ENCODE data around the gene L3MBTL2.

The L3MBTL2 gene

GRCh38 chr22:41242396-41243117 lies 37.4 kb downstream of the L3MBTL2 start:
- peaks cover 11% of the 10 kb centered on the region; the same call in 1 of the 2 replicates for H3K36me3 ChIP-seq (ENCODE audit: insufficient read depth, low read length)
- no peak for DNase-seq (ENCODE audit: low read depth, low spot score)
- H3K4me3 ChIP-seq, result no peak overlapping the region
- no peak for TF ChIP-seq EZH2 (IDR thresholded peaks at IDR 0.05)
- no peak for TF ChIP-seq POLR2AphosphoS5 (IDR thresholded peaks at IDR 0.05; ENCODE audit: borderline replicate concordance, low read depth, low read length)
- TF ChIP-seq FOXP2 (optimal IDR thresholded peaks at IDR 0.05; ENCODE audit: control extremely low read depth, extremely low read length, insufficient read depth), result no peak
- H3K9ac ChIP-seq (ENCODE audit: insufficient read length), result no peak overlapping the region
- H3K9me3 ChIP-seq (ENCODE audit: low read depth, low read length), result no peaks in the 10 kb centered on the region
- no peak overlapping the region for H3K27ac ChIP-seq

GRCh38 chr22:41243361-41243760 lies 38.2 kb downstream of the L3MBTL2 start:
- H3K27ac ChIP-seq, result no peak overlapping the region
- no peaks in the 10 kb centered on the region for H3K9me3 ChIP-seq (ENCODE audit: low read depth, low read length)
- TF ChIP-seq FOXP2 (optimal IDR thresholded peaks at IDR 0.05; ENCODE audit: control extremely low read depth, extremely low read length, insufficient read depth) (no peak), POLR2AphosphoS5 (IDR thresholded peaks at IDR 0.05; ENCODE audit: borderline replicate concordance, low read depth, low read length) (no peak), EZH2 (IDR thresholded peaks at IDR 0.05) (no peak)
- peaks cover 19% of the 10 kb centered on the region; the same call in 1 of the 2 replicates for H3K36me3 ChIP-seq (ENCODE audit: insufficient read depth, low read length)
- DNase-seq (ENCODE audit: low read depth, low spot score), result no peak
- H3K4me3 ChIP-seq, result no peak overlapping the region
- no peak overlapping the region for H3K9ac ChIP-seq (ENCODE audit: insufficient read length)

- H3K36me3 ChIP-seq (ENCODE audit: insufficient read depth, low read length), result peaks cover 45% of the 10 kb centered on the region
- no peak for DNase-seq (ENCODE audit: low read depth, low spot score)
- no peak overlapping the region for H3K27ac ChIP-seq
- no peaks in the 10 kb centered on the region for H3K9me3 ChIP-seq (ENCODE audit: low read depth, low read length)
- H3K9ac ChIP-seq (ENCODE audit: insufficient read length), result no peak overlapping the region
- TF ChIP-seq EZH2 (IDR thresholded peaks at IDR 0.05) (no peak), POLR2AphosphoS5 (IDR thresholded peaks at IDR 0.05; ENCODE audit: borderline replicate concordance, low read depth, low read length) (no peak), FOXP2 (optimal IDR thresholded peaks at IDR 0.05; ENCODE audit: control extremely low read depth, extremely low read length, insufficient read depth) (no peak)
- H3K4me3 ChIP-seq, result no peak overlapping the region
These were observed 40.9 kb downstream of the L3MBTL2 start for GRCh38 chr22:41245917-41246499.

GRCh38 chr22:41247703-41248102 lies 42.6 kb downstream of the L3MBTL2 start:
- Histone ChIP-seq H3K27ac (no peak overlapping the region), H3K9ac (ENCODE audit: insufficient read length) (no peak overlapping the region), H3K9me3 (ENCODE audit: low read depth, low read length) (no peaks in the 10 kb centered on the region), H3K36me3 (ENCODE audit: insufficient read depth, low read length) (peaks cover 59% of the 10 kb centered on the region), H3K4me3 (no peak overlapping the region)
- no peak for DNase-seq (ENCODE audit: low read depth, low spot score)
- no peak for TF ChIP-seq POLR2AphosphoS5 (IDR thresholded peaks at IDR 0.05; ENCODE audit: borderline replicate concordance, low read depth, low read length)
- no peak for TF ChIP-seq EZH2 (IDR thresholded peaks at IDR 0.05)
- TF ChIP-seq FOXP2 (optimal IDR thresholded peaks at IDR 0.05; ENCODE audit: control extremely low read depth, extremely low read length, insufficient read depth), result no peak

GRCh38 chr22:41248314-41248713 lies 43.2 kb downstream of the L3MBTL2 start:
- no peak for TF ChIP-seq EZH2 (IDR thresholded peaks at IDR 0.05)
- H3K9ac ChIP-seq (ENCODE audit: insufficient read length), result no peak overlapping the region
- peaks cover 65% of the 10 kb centered on the region for H3K36me3 ChIP-seq (ENCODE audit: insufficient read depth, low read length)
- no peak overlapping the region for H3K27ac ChIP-seq
- no peak for DNase-seq (ENCODE audit: low read depth, low spot score)
- H3K4me3 ChIP-seq, result no peak overlapping the region
- no peaks in the 10 kb centered on the region for H3K9me3 ChIP-seq (ENCODE audit: low read depth, low read length)

- H3K9me3 ChIP-seq (ENCODE audit: low read depth, low read length), result no peaks in the 10 kb centered on the region
- TF ChIP-seq EZH2 (IDR thresholded peaks at IDR 0.05) (no peak), FOXP2 (optimal IDR thresholded peaks at IDR 0.05; ENCODE audit: control extremely low read depth, extremely low read length, insufficient read depth) (no peak), POLR2AphosphoS5 (IDR thresholded peaks at IDR 0.05; ENCODE audit: borderline replicate concordance, low read depth, low read length) (no peak)
- H3K4me3 ChIP-seq, result no peak overlapping the region
- H3K27ac ChIP-seq, result no peak overlapping the region
- peaks cover 70% of the 10 kb centered on the region for H3K36me3 ChIP-seq (ENCODE audit: insufficient read depth, low read length)
- no peak for DNase-seq (ENCODE audit: low read depth, low spot score)
- no peak overlapping the region for H3K9ac ChIP-seq (ENCODE audit: insufficient read length)
These were observed 43.6 kb downstream of the L3MBTL2 start for GRCh38 chr22:41248758-41249157.

GRCh38 chr22:41249442-41249841 lies 44.3 kb downstream of the L3MBTL2 start:
- Histone ChIP-seq H3K27ac (no peak overlapping the region), H3K36me3 (ENCODE audit: insufficient read depth, low read length) (peaks cover 75% of the 10 kb centered on the region), H3K9me3 (ENCODE audit: low read depth, low read length) (no peaks in the 10 kb centered on the region), H3K4me3 (no peak overlapping the region), H3K9ac (ENCODE audit: insufficient read length) (no peak overlapping the region)
- no peak for DNase-seq (ENCODE audit: low read depth, low spot score)
- no peak for TF ChIP-seq EZH2 (IDR thresholded peaks at IDR 0.05)
- no peak for TF ChIP-seq POLR2AphosphoS5 (IDR thresholded peaks at IDR 0.05; ENCODE audit: borderline replicate concordance, low read depth, low read length)
- no peak for TF ChIP-seq FOXP2 (optimal IDR thresholded peaks at IDR 0.05; ENCODE audit: control extremely low read depth, extremely low read length, insufficient read depth)

- Histone ChIP-seq H3K9me3 (ENCODE audit: low read depth, low read length) (no peaks in the 10 kb centered on the region), H3K4me3 (no peak overlapping the region), H3K27ac (no peak overlapping the region), H3K9ac (ENCODE audit: insufficient read length) (no peak overlapping the region), H3K36me3 (ENCODE audit: insufficient read depth, low read length) (peaks cover 80% of the 10 kb centered on the region)
- TF ChIP-seq POLR2AphosphoS5 (IDR thresholded peaks at IDR 0.05; ENCODE audit: borderline replicate concordance, low read depth, low read length) (no peak), FOXP2 (optimal IDR thresholded peaks at IDR 0.05; ENCODE audit: control extremely low read depth, extremely low read length, insufficient read depth) (no peak), EZH2 (IDR thresholded peaks at IDR 0.05) (no peak)
- no peak for DNase-seq (ENCODE audit: low read depth, low spot score)
These were observed 45.0 kb downstream of the L3MBTL2 start for GRCh38 chr22:41250127-41250526.

All from SK-N-MC (cell line).